ENCODE data around the gene ARVCF.
A peak's percentile ranks its signal among the peaks of the same experiment; 100 is the strongest.

The ARVCF gene

DNA sequence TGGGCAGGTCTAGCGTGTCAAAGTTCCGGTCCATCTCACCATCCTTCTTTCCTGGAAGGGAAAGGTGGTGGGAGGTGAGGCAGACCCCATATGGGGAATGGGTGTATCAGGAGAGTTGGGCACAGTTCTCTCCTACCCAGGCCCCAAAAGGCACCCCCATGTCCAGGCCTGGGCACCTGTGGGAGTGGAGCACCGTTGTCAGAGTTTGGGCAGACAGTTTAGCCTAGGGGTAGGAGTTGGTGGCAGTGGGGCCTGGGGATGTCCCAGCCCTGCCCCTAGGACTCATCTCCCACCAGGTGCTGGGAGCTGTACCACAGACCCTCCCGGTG, 41.0 kb downstream of the ARVCF start:
- H3K4me3 ChIP-seq (replicated peaks in 1 of 2; ENCODE audit: low read depth in 2 of 2, low read length in 2 of 2): no peak overlapping the region
- TF ChIP-seq, protein P1, sequence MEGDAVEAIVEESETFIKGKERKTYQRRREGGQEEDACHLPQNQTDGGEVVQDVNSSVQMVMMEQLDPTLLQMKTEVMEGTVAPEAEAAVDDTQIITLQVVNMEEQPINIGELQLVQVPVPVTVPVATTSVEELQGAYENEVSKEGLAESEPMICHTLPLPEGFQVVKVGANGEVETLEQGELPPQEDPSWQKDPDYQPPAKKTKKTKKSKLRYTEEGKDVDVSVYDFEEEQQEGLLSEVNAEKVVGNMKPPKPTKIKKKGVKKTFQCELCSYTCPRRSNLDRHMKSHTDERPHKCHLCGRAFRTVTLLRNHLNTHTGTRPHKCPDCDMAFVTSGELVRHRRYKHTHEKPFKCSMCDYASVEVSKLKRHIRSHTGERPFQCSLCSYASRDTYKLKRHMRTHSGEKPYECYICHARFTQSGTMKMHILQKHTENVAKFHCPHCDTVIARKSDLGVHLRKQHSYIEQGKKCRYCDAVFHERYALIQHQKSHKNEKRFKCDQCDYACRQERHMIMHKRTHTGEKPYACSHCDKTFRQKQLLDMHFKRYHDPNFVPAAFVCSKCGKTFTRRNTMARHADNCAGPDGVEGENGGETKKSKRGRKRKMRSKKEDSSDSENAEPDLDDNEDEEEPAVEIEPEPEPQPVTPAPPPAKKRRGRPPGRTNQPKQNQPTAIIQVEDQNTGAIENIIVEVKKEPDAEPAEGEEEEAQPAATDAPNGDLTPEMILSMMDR (IDR thresholded peaks at IDR 0.05; ENCODE audit: low read depth, low read length): no peak
- DNase-seq (ENCODE audit: low read depth in 2 of 2): no peak

DNA sequence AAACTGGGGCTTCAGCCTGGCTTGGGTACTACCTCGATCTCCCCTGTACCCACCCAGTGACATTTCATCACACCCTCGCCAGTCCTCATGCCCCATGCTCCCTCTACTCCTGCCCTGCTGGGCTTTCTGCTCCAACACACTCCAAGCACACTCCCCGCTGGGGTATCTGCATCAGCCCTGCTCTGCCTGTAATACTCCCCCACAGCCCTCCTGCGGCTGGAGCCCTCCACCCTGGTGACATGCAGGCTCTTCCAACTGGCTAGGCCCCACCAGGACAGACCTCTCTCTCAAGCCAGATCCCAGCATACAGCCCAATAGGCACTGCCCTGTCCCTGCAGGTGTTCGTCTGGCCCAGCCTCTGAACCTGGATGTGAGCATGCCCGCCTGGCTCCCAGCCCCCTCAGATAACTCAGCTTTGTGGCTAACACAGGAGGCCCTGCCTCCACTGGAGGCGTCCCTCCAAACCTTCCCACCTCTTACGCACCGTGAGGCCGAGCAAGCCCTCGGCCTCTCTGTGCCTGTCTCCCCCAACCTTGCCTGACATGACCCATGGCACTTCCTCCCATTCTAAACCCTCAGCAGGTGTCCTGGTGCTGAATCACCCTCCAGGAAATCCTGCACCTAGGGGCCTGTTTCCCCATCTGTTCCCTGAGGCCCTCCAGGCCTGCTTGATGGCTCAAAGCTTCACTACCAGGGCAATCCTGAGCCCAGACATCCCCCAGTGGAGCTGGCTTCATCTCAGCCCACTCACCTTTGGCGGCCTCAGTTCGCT, 41.5 kb downstream of the ARVCF start:
- TF ChIP-seq, protein P1 (IDR thresholded peaks at IDR 0.05; ENCODE audit: low read depth, low read length): no peak

DNA sequence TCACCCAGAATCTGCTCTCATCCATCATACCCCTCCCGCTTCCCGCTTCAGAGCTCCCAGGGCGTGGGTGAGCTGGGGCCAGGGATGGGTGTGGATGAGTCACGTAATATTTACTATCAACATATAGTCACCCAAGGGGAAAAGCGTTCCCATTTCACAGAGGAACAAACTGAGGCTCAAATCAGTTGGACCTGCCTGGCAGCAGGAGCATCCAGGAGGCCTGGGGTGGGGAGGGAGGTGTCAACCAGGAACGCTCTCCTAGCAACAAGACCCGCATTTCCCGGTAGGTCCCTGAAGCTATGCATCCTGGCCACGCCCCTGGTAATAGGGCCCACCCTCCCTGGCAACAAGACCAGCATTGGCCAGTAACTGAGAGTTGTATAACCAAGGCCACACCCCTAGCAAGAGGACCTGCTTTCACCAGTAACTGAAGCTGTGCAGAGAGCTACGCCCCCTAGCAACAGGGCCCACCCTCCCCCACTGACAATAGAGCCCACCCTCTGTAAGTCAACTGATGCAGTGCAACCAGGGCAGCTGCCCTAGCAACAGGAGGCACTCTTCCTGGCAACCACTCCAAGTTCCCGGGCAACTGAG, 42.3 kb downstream of the ARVCF start:
- no peak overlapping the region for H3K4me3 ChIP-seq (replicated peaks in 1 of 2; ENCODE audit: low read depth in 2 of 2, low read length in 2 of 2)
- DNase-seq (ENCODE audit: low read depth in 2 of 2): peak; percentile 45 to 74

More for the DNA sequence above, 41.5 kb downstream of the ARVCF start:
- peak in 1 of 2 donors; percentile 16 for DNase-seq (ENCODE audit: low read depth in 2 of 2)
- no peak overlapping the region for H3K4me3 ChIP-seq (replicated peaks in 1 of 2; ENCODE audit: low read depth in 2 of 2, low read length in 2 of 2)

DNA sequence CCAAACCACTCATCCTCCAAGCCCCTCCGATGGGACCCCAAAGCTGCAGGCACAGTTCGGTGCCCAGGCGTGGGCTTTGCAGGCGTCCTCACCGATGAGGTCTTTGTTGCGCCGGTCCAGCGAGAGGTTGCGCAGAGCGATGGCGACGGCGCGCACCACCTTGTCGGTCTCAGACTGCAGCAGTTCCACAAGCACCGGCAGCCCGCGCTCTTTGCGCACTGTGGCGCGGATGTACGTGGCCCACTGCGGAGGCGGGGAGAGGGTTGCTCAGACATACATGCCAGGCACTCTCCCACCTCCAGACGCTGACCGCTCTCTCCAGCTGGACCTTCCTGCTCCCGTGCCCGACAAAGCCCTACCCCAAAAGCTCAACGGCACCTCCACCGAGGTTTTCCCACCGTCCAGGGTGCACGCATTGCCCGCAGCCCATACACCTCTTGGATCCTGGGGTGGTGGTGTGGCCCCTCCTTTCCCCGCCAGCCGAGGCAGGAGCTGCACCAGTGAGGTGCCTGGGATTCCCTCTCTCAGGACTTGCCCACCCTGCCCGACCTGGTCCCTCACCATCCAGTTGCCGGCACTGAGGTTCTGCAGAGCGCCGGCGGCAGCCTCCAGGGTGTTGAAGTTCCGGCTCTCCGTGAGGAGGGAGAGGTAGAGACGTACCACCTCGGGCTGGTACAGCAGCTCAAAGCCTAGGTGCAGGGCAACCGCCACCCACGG, 42.9 kb downstream of the ARVCF start:
- TF ChIP-seq, protein P1 (IDR thresholded peaks at IDR 0.05; ENCODE audit: low read depth, low read length): no peak
- DNase-seq (ENCODE audit: low read depth in 2 of 2): no peak
- H3K4me3 ChIP-seq (replicated peaks in 1 of 2; ENCODE audit: low read depth in 2 of 2, low read length in 2 of 2): no peak overlapping the region

More for the DNA sequence above, 42.3 kb downstream of the ARVCF start:
- TF ChIP-seq, protein P1 (IDR thresholded peaks at IDR 0.05; ENCODE audit: low read depth, low read length): no peak

DNA sequence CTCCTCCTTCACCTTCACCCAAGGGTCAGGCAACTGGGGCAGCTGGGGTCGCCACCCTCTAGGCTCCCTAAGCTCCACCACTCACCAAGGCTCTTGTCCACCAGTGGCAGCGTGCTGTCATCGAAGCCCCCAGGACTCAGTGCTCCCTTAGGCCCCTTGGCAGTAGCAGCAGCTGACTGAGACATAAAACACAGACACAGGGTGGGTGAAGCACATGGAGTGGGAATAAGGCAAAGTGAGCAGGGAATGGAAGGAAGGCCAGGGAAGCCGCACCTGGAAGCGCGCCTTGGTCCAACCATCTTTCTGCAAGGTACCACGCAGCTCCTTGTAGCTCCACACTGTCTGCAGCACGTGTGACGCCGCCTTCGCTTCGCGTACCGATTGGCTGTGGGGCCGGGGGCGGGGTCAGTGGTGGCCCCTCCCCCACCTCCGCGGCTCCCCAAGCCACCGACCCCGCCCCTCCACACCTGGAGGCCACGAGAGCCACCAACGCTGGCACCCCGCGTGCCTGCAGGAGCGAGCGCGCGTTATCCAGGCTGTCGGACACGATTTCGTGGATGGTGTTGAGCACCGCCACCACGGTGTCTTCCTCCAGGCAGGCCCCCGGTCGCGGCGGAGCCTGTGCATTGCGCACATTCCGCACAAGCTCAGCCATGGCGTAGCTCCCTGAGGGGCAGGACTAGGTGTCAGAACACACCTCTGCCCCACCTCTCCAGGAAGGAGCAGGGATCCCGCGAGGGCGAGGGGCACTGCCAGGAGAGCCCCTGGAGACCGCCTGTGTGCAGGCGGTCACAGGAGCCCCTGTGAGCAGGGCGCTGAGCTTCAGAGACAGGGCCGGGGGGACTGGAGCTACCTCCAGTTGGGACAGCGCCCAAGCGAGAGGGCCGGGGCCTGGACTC, 43.7 kb downstream of the ARVCF start:
- TF ChIP-seq, protein P1 (IDR thresholded peaks at IDR 0.05; ENCODE audit: low read depth, low read length): no peak
- no peak for DNase-seq (ENCODE audit: low read depth in 2 of 2)
- no peak overlapping the region for H3K4me3 ChIP-seq (replicated peaks in 1 of 2; ENCODE audit: low read depth in 2 of 2, low read length in 2 of 2)

DNA sequence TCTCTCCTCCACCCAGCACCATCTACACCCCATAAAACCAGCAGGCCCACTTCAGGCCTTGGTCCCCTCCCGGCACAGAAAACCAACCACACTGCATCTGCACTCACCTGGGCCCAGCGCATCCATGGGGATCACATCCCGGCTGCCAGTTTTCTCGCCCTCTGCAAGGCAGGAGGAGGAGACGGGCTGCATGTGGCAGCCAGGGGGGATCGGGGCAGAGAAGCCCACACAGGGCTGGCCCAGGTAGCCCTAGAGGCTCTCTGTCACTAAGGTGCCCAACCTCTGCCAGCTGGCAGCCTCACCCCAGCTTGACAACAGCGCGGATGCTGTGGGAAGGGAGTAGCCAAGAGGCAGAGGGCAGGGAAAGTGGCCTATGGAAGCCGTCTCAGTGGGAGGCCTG, 44.4 kb downstream of the ARVCF start:
- DNase-seq (ENCODE audit: low read depth in 2 of 2): no peak
- TF ChIP-seq, protein P1 (IDR thresholded peaks at IDR 0.05; ENCODE audit: low read depth, low read length): no peak
- no peak overlapping the region for H3K4me3 ChIP-seq (replicated peaks in 1 of 2; ENCODE audit: low read depth in 2 of 2, low read length in 2 of 2)

All from cardiac fibroblast (primary cell).